Common myeloid progenitor, CD34-positive (primary cell): Measurements from ENCODE around the gene THOP1.

ENCODE experiments used
- CTCF ChIA-PET: fragments of 350-600 bp; sonication (Branson Sonifier 250); formaldehyde crosslinking; loops from one replicate; lab custom pipeline; 2021; ENCODE audit warnings: antibody characterized with exemption; lab: Charles Lee
- POLR2A ChIA-PET: fragments of 350-600 bp; sonication (Branson Sonifier 250); formaldehyde crosslinking; loops from one replicate; lab custom pipeline; 2021; ENCODE audit warnings: antibody characterized with exemption; lab: Charles Lee
- DNase-seq, 3 donors: peaks; one replicate each; pipeline versions ENCODE4 v3.0.0 to v3.0.0-alpha.2; 2013
- H3K27ac ChIP-seq, 2 experiments: 1 replicate in 1 of 2; 2 replicates in 1 of 2; pipeline ENCODE4 v1.7.0; 2013; ENCODE audit warnings: inconsistent platforms in 2 of 2, low read length in 2 of 2, mild to moderate bottlenecking in 2 of 2, low read depth in 1 of 2, moderate library complexity in 1 of 2; ENCODE audit not compliant: severe bottlenecking in 2 of 2, insufficient read depth in 1 of 2, poor library complexity in 1 of 2
- H3K27me3 ChIP-seq, 5 experiments: replicated peaks in 2 of 5; 1 replicate in 3 of 5; 2 replicates in 2 of 5; pipeline versions ENCODE4 v1.6.1 to v1.7.0; 2013; ENCODE audit warnings: low read length in 4 of 5, mild to moderate bottlenecking in 2 of 5, moderate library complexity in 2 of 5, inconsistent platforms in 1 of 5; ENCODE audit not compliant: insufficient read depth in 5 of 5, control insufficient read depth in 4 of 5
- H3K36me3 ChIP-seq, 4 experiments: 1 replicate in 2 of 4; 2 replicates in 2 of 4; pipeline versions ENCODE4 v1.6.1 to v1.7.0; 2013; ENCODE audit warnings: low read length in 3 of 4, control low read depth in 1 of 4, mild to moderate bottlenecking in 1 of 4; ENCODE audit not compliant: control insufficient read depth in 4 of 4, insufficient read depth in 4 of 4
- H3K4me1 ChIP-seq, 4 experiments: 1 replicate in 3 of 4; 2 replicates in 1 of 4; pipeline versions ENCODE4 v1.6.1 to v1.7.1; 2013; ENCODE audit warnings: low read length in 3 of 4, mild to moderate bottlenecking in 3 of 4, control low read depth in 1 of 4, inconsistent platforms in 1 of 4, moderate library complexity in 1 of 4; ENCODE audit not compliant: control insufficient read depth in 4 of 4, insufficient read depth in 4 of 4; ENCODE audit errors: control extremely low read depth in 1 of 4
- H3K4me3 ChIP-seq, 7 experiments: 1 replicate in 4 of 7; 2 replicates in 3 of 7; pipeline versions ENCODE4 v1.5.1 to v1.7.0; 2013; ENCODE audit warnings: mild to moderate bottlenecking in 7 of 7, low read length in 6 of 7, moderate library complexity in 6 of 7, inconsistent platforms in 2 of 7, low read depth in 2 of 7, control low read depth in 1 of 7; ENCODE audit not compliant: insufficient read depth in 4 of 7, control insufficient read depth in 1 of 7; ENCODE audit errors: extremely low read depth in 1 of 7
- H3K9me3 ChIP-seq, 5 experiments: 1 replicate in 4 of 5; 2 replicates in 1 of 5; pipeline versions ENCODE4 v1.6.1 to v1.7.1; 2013; ENCODE audit warnings: low read length in 4 of 5, mild to moderate bottlenecking in 2 of 5, inconsistent platforms in 1 of 5, low read depth in 1 of 5, moderate library complexity in 1 of 5; ENCODE audit not compliant: control insufficient read depth in 4 of 5, insufficient read depth in 2 of 5; ENCODE audit errors: control extremely low read depth in 1 of 5
- WGBS: methylation state at CpG from one replicate; pipeline ENCODE4 v1.1.5; 2013; ENCODE audit not compliant: insufficient coverage; 5-methylcytosine and 5-hydroxymethylcytosine counted together

Gene THOP1

DNA sequence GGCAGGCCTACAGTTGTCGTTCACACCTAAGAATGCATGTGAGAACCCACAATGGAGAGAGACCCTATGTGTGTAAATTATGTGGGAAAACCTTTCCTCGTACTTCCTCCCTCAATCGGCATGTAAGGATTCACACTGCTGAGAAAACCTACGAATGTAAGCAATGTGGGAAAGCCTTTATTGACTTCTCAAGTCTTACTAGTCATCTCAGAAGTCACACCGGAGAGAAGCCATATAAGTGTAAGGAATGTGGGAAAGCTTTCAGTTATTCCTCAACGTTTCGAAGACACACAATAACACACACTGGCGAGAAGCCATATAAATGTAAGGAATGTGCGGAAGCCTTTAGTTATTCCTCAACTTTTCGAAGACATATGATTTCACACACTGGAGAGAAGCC is 67.3 kb downstream of the THOP1 start:
- peaks cover 21 to 70% (median 51%) of the 10 kb centered on the region in 4 experiments for H3K36me3 ChIP-seq

DNA sequence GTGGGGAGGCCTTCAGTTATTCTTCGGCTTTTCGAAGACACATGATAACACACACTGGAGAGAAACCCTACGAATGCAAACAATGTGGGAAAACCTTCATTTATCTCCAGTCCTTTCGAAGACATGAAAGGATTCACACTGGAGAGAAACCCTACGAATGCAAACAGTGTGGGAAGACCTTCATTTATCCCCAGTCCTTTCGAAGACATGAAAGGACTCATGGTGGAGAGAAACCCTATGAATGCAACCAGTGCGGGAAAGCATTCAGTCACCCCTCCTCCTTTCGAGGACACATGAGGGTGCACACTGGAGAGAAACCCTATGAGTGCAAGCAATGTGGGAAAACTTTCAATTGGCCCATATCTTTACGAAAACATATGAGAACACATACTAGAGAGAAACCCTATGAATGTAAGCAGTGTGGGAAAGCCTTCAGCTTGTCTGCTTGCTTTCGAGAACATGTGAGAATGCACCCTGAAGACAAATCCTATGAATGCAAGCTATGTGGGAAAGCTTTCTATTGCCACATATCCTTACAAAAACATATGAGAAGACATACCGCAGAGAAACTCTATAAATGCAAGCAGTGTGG is 67.8 kb downstream of the THOP1 start:
- DNase-seq, result peak in 1 of 3 donors; percentile 49
- CTCF ChIA-PET, result no interaction called here
- Histone ChIP-seq H3K27me3 (no peaks in the 10 kb centered on the region), H3K9me3 (peaks cover 16 to 87% (median 58%) of the 10 kb centered on the region in 5 experiments), H3K27ac (no peak overlapping the region), H3K4me1 (no peaks in the 10 kb centered on the region), H3K4me3 (peak overlapping the region in 1 of 7 experiments; percentile 28), H3K36me3 (peaks cover 21 to 68% (median 49%) of the 10 kb centered on the region in 4 experiments)
- POLR2A ChIA-PET, result no interaction called here
- 97% methylated on average over 10 of the region's 11 CpGs for WGBS

More for the DNA sequence above, 67.3 kb downstream of the THOP1 start:
- CTCF ChIA-PET, result no interaction called here
- peaks cover 16 to 85% (median 54%) of the 10 kb centered on the region in 5 experiments for H3K9me3 ChIP-seq
- 98% methylated on average over 8 of the region's 10 CpGs for WGBS
- no peak overlapping the region for H3K27ac ChIP-seq
- peak in 2 of 3 donors; percentile 27 to 58 for DNase-seq
- POLR2A ChIA-PET, result no interaction called here
- no peak overlapping the region for H3K4me3 ChIP-seq
- no peaks in the 10 kb centered on the region for H3K27me3 ChIP-seq
- H3K4me1 ChIP-seq, result no peaks in the 10 kb centered on the region

GRCh38 chr19:2854849-2855248 is 69.5 kb downstream of the THOP1 start:
- 100% methylated on average over 1 of the region's 3 CpGs for WGBS
- Histone ChIP-seq H3K4me1 (no peaks in the 10 kb centered on the region), H3K9me3 (peaks cover 12 to 92% (median 60%) of the 10 kb centered on the region in 5 experiments), H3K4me3 (no peak overlapping the region), H3K27ac (no peak overlapping the region), H3K36me3 (peaks cover 19 to 64% (median 48%) of the 10 kb centered on the region in 4 experiments), H3K27me3 (no peaks in the 10 kb centered on the region)
- DNase-seq, result no peak
- ChIA-PET CTCF (interaction anchor here (0.5 to 1.0 kb wide), 2 partner anchors 17 to 116 kb away, joined by 3 read pairs; no protein-coding TSS in a partner anchor), POLR2A (interaction anchor here (0.8 kb wide), 1 partner anchor 14 kb away, joined by 3 read pairs; the partner anchor contains the start of gene ZNF555)

DNA sequence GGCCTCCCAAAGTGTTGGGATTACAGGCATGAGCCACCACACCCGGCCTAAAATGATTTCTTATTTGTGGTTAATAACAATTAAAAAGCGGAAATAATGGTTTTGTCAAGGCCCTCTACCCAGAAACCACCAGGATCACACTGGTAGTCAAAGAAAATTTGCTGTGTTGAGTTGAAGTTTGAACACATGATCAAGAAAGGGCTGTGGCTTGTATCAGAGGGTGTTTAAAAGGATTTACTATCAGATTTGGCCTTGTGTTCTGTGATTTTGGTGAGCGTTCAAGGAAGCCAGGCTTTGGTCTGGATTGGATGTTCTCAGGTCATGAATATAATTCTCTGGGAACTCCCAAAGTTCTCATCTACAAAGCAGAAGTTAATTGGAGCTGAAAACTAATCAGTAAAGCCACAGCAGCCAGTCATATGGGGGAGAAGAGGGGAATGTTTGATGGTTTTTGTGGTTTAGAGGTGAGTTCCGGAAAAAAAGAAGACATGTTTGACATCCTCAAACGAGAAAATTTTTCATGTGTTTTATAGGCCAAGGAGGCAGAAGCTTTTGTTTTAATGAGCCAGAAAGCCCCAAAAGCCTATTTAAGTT is 71.3 kb downstream of the THOP1 start:
- peaks cover 17 to 47% (median 34%) of the 10 kb centered on the region in 4 experiments for H3K36me3 ChIP-seq
- no peak overlapping the region for H3K27ac ChIP-seq
- H3K4me1 ChIP-seq, result no peaks in the 10 kb centered on the region
- H3K4me3 ChIP-seq, result peak overlapping the region in 1 of 7 experiments; percentile 21
- H3K9me3 ChIP-seq, result peaks cover 12 to 81% (median 57%) of the 10 kb centered on the region in 5 experiments
- CTCF ChIA-PET, result no interaction called here
- no peak for DNase-seq
- 96% methylated on average over 5 of the region's 5 CpGs for WGBS
- POLR2A ChIA-PET, result no interaction called here
- H3K27me3 ChIP-seq, result no peaks in the 10 kb centered on the region

GRCh38 chr19:2858864-2859263 is 73.6 kb downstream of the THOP1 start:
- POLR2A ChIA-PET, result no interaction called here
- no peaks in the 10 kb centered on the region for H3K27me3 ChIP-seq

DNA sequence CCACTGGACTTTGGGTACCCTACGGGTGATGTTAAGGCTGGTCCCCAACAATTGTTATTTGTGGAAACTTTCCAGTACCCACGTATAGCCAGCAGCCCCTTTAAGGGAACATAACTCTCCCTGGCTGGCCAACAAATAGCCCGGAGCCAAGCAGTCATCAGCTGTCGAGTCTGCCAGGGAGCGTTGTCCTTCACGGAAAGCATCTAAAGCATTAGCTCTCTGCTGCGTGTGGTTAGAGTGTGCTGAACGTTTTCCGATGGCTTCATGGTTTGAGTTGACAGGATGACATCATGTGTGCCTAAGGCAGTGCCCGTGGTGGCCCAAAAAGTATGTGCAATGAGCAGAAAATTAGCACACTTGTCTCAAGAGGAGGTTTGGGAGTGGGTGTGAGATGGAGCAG is 78.5 kb downstream of the THOP1 start:
- H3K9me3 ChIP-seq, result peaks cover 0 to 17% (median 9%) of the 10 kb centered on the region in 5 experiments
- no peaks in the 10 kb centered on the region for H3K36me3 ChIP-seq
- 96% methylated on average over 9 of the region's 10 CpGs for WGBS
- no peak for DNase-seq
- POLR2A ChIA-PET, result no interaction called here
- H3K4me1 ChIP-seq, result peaks cover 0 to 17% (median 4%) of the 10 kb centered on the region in 4 experiments
- CTCF ChIA-PET, result interaction anchor here (1.0 kb wide), 1 partner anchor 244 kb away, joined by 3 read pairs; no protein-coding TSS in a partner anchor
- peak overlapping the region; percentile 12 to 16 for H3K27ac ChIP-seq
- no peak overlapping the region for H3K4me3 ChIP-seq
- H3K27me3 ChIP-seq, result no peaks in the 10 kb centered on the region

More at GRCh38 chr19:2858864-2859263, 73.6 kb downstream of the THOP1 start:
- H3K4me3 ChIP-seq, result no peak overlapping the region
- WGBS, result 84% methylated on average over 26 of the region's 27 CpGs
- peaks cover 2 to 24% (median 11%) of the 10 kb centered on the region in 4 experiments for H3K36me3 ChIP-seq
- no peaks in the 10 kb centered on the region for H3K4me1 ChIP-seq
- no peak for DNase-seq
- CTCF ChIA-PET, result no interaction called here
- H3K9me3 ChIP-seq, result peaks cover 0 to 63% (median 37%) of the 10 kb centered on the region in 5 experiments
- no peak overlapping the region for H3K27ac ChIP-seq
